Caco-2 (cell line): ENCODE data around the gene ERP29. TPM values are rescaled to one million over a fixed set of nuclear protein-coding genes. Genes with fewer than 3 reads are reported as not detected.
"Not testable (repeated sequence)": the region's sequence is repeated elsewhere in the genome, so short reads cannot be mapped to it uniquely, and the experiment has no call there.

ENCODE experiments used
- BruUV-seq: library from RNA; stranded (reverse); fragments of 400-500 nt; replicated peaks from 2 replicates; lab custom pipeline; 2021; lab: Mats Ljungman, UMichigan
- CTCF ChIA-PET: fragments of 300-600 bp; sonication (Branson Sonifier 250); formaldehyde crosslinking; loops from one replicate; lab custom pipeline; 2022; ENCODE audit warnings: antibody characterized with exemption; lab: Charles Lee
- POLR2A ChIA-PET: fragments of 300-600 bp; sonication (Branson Sonifier 250); formaldehyde crosslinking; loops from one replicate; lab custom pipeline; 2022; ENCODE audit warnings: antibody characterized with exemption; lab: Charles Lee
- DNase-seq, 2 experiments: peaks; one replicate each; pipeline versions ENCODE4 v3.0.0 to v3.0.0-alpha.2; 2020 to 2022
- H3K27me3 ChIP-seq: replicated peaks from 2 replicates; pipeline ENCODE4 v1.6.0; 2011; ENCODE audit warnings: low read length; ENCODE audit not compliant: control insufficient read depth, insufficient read depth
- H3K36me3 ChIP-seq: 2 replicates; pipeline ENCODE4 v1.5.1; 2011; ENCODE audit warnings: low read length; ENCODE audit not compliant: control insufficient read depth, insufficient read depth
- H3K4me1 ChIP-seq: fragments of 250-450 bp; sonication (Bioruptor Pico); 2 replicates; pipeline ENCODE4 v1.5.1; 2020; ENCODE audit warnings: mild to moderate bottlenecking
- H3K4me3 ChIP-seq: 2 replicates; pipeline ENCODE4 v1.5.1; 2011; ENCODE audit warnings: low read depth, mild to moderate bottlenecking, control low read depth, low read length
- H3K9me3 ChIP-seq: fragments of 250-450 bp; sonication (Bioruptor Pico); 2 replicates; pipeline ENCODE4 v1.5.1; 2020; ENCODE audit warnings: mild to moderate bottlenecking, moderate library complexity
- H3K27ac Mint-ChIP-seq: one replicate; pipeline ENCODE4 v1.8.0; 2022; ENCODE audit warnings: mixed read lengths; ENCODE audit not compliant: unreplicated experiment
- H3K27me3 Mint-ChIP-seq: one replicate; pipeline ENCODE4 v1.8.0; 2022; ENCODE audit warnings: mixed read lengths; ENCODE audit not compliant: insufficient read depth, unreplicated experiment
- H3K36me3 Mint-ChIP-seq: one replicate; pipeline ENCODE4 v1.8.0; 2022; ENCODE audit warnings: mild to moderate bottlenecking, mixed read lengths; ENCODE audit not compliant: insufficient read depth, unreplicated experiment
- H3K4me1 Mint-ChIP-seq: one replicate; pipeline ENCODE4 v1.8.0; 2022; ENCODE audit warnings: low read depth, mixed read lengths; ENCODE audit not compliant: unreplicated experiment
- H3K4me3 Mint-ChIP-seq: one replicate; pipeline ENCODE4 v1.8.0; 2022; ENCODE audit warnings: mild to moderate bottlenecking, moderate library complexity, mixed read lengths; ENCODE audit not compliant: unreplicated experiment
- H3K9me3 Mint-ChIP-seq: one replicate; pipeline ENCODE4 v1.8.0; 2022; ENCODE audit warnings: mixed read lengths; ENCODE audit not compliant: unreplicated experiment
- intact Hi-C: fragments of 100-400 bp; cut with micrococcal nuclease; formaldehyde crosslinking; loops from one replicate; pipeline ENCODE4 v1.10.0; 2022; ENCODE audit not compliant: unreplicated experiment
- total RNA-seq: library from RNA; stranded (reverse); gene quantifications from 2 replicates; pipeline ENCODE4 v1.2.3, GENCODE V29; 2022
- TF ChIP-seq, protein P1 (sequence below), 2 experiments: fragments of 200-600 bp in 1 of 2; IDR thresholded peaks; 1 replicate in 1 of 2; 2 replicates in 1 of 2; pipeline versions ENCODE4 v1.5.1 to v1.8.0; 2011 to 2022; ENCODE audit warnings: antibody characterized with exemption in 1 of 2, control low read depth in 1 of 2, inconsistent platforms in 1 of 2, low read depth in 1 of 2, low read length in 1 of 2, mild to moderate bottlenecking in 1 of 2, moderate library complexity in 1 of 2; ENCODE audit not compliant: insufficient read depth in 1 of 2, severe bottlenecking in 1 of 2, unreplicated experiment in 1 of 2

The ERP29 gene
- total RNA-seq, 1 experiment from 2014 or later = 231 TPM

DNA sequence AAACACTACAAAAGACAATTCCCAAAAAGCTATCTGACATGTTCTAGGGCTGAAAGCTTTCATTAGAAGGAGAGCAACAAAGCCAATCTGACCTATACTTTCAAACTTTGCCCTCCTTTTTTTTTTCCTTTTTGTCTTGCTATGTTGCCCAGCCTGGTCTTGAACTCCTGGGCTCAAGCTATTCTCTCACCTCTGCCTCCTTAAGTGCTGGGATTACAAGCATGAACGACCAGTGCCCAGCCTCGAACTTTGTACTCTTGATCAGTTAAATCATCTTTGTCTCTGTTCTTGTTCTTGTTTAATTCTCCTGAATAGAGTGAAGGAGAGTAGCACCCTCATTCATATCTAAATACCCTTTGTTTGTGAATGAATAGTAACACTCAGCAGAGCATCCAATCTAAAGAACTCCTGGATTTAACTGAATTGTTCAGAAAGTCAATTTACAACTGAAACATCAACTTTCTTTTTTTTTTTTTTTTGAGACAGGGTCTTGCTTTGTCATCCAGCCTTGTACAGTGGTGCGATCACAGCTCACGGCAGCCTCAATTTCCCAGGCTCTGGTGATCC is 22.1 kb downstream of the ERP29 start:
- Mint-ChIP-seq H3K27ac (no peak overlapping the region), H3K9me3 (no peaks in the 10 kb centered on the region), H3K4me3 (no peak overlapping the region), H3K4me1 (no peaks in the 10 kb centered on the region), H3K27me3 (no peaks in the 10 kb centered on the region), H3K36me3 (peaks cover 90% of the 10 kb centered on the region)
- Histone ChIP-seq H3K4me3 (no peak overlapping the region), H3K36me3 (no peaks in the 10 kb centered on the region), H3K9me3 (no peaks in the 10 kb centered on the region), H3K27me3 (no peaks in the 10 kb centered on the region), H3K4me1 (no peaks in the 10 kb centered on the region)
- BruUV-seq = no TSS peak
- no peak for DNase-seq
- CTCF ChIA-PET = interaction anchor here (0.6 kb wide), 1 partner anchor 90 kb away, joined by 6 read pairs; no protein-coding TSS in a partner anchor
- intact Hi-C loops = no loop called here
- POLR2A ChIA-PET = no interaction called here
- TF ChIP-seq, protein P1, sequence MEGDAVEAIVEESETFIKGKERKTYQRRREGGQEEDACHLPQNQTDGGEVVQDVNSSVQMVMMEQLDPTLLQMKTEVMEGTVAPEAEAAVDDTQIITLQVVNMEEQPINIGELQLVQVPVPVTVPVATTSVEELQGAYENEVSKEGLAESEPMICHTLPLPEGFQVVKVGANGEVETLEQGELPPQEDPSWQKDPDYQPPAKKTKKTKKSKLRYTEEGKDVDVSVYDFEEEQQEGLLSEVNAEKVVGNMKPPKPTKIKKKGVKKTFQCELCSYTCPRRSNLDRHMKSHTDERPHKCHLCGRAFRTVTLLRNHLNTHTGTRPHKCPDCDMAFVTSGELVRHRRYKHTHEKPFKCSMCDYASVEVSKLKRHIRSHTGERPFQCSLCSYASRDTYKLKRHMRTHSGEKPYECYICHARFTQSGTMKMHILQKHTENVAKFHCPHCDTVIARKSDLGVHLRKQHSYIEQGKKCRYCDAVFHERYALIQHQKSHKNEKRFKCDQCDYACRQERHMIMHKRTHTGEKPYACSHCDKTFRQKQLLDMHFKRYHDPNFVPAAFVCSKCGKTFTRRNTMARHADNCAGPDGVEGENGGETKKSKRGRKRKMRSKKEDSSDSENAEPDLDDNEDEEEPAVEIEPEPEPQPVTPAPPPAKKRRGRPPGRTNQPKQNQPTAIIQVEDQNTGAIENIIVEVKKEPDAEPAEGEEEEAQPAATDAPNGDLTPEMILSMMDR (IDR thresholded peaks at IDR 0.05; ENCODE audit: insufficient read depth in 1 of 2, low read depth in 1 of 2, low read length in 1 of 2, severe bottlenecking in 1 of 2, unreplicated experiment in 1 of 2) = no peak

DNA sequence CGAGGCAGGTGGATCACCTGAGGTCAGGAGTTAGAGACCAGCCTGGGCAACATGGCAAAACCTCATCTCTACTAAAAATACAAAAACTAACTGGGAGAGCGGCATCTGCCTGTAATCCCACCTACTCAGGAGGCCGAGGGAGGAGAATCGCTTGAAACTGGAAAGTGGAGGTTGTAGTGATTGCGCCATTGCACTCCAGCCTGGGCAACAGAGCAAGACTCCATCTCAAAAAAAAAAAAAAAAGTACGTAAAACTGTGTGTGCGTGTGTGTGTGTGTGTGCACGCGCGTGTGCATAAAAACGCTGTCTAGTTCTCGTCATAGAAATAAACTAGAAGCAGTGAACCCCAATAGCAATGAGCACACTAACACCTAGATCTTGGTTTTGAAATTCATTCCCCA is 23.4 kb downstream of the ERP29 start:
- H3K9me3 ChIP-seq, H3K4me3 Mint-ChIP-seq, H3K27me3 Mint-ChIP-seq, H3K4me1 ChIP-seq, H3K4me3 ChIP-seq, BruUV-seq, CTCF ChIA-PET, H3K27me3 ChIP-seq, H3K36me3 ChIP-seq, H3K9me3 Mint-ChIP-seq, H3K4me1 Mint-ChIP-seq, DNase-seq, POLR2A ChIA-PET, H3K27ac Mint-ChIP-seq, intact Hi-C loops: not testable (repeated sequence)
- H3K36me3 Mint-ChIP-seq = peaks cover 81% of the 10 kb centered on the region

DNA sequence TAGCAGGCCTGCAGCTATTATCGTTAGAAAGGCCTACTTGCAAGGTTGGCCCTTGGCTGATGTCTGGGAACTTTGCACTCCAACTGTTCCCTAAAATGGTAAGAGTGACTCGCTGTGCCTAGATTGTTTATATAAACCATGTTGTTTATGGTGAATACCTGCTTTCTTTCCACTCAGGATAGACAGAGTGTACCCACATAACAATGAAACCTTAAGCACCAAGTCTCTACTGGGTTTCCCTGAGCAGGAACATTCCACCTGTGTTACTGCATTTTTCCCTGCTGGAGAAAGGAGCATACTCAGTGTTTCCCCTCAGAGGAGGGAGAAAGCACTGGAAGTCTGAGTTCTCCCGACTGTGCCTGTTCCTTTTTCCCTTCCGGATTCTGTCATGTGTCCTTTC is 32.8 kb downstream of the ERP29 start:
- TF ChIP-seq, protein P1 (IDR thresholded peaks at IDR 0.05; ENCODE audit: insufficient read depth in 1 of 2, low read depth in 1 of 2, low read length in 1 of 2, severe bottlenecking in 1 of 2, unreplicated experiment in 1 of 2) = no peak
- Mint-ChIP-seq H3K27ac (peak overlapping the region; percentile 30), H3K36me3 (peaks cover 81% of the 10 kb centered on the region), H3K4me1 (no peaks in the 10 kb centered on the region), H3K9me3 (no peaks in the 10 kb centered on the region), H3K4me3 (no peak overlapping the region), H3K27me3 (no peaks in the 10 kb centered on the region)
- Histone ChIP-seq H3K4me3 (no peak overlapping the region), H3K4me1 (no peaks in the 10 kb centered on the region), H3K9me3 (no peaks in the 10 kb centered on the region), H3K36me3 (peaks cover 4% of the 10 kb centered on the region; the same call in 1 of the 2 replicates), H3K27me3 (no peaks in the 10 kb centered on the region)
- DNase-seq = no peak
- no TSS peak for BruUV-seq
- ChIA-PET CTCF (no interaction called here), POLR2A (no interaction called here)
- intact Hi-C loops = no loop called here
